Muscle layer of duodenum (tissue), 2 donors: ENCODE data around the gene GPR3.
A peak's percentile ranks its signal among the peaks of the same experiment; 100 is the strongest.
"Not testable (repeated sequence)": the region's sequence is repeated elsewhere in the genome, so short reads cannot be mapped to it uniquely, and the experiment has no call there.

Experiments
- H3K27ac ChIP-seq: one replicate; pipeline ENCODE4 v1.7.0; 2013; ENCODE audit warnings: mild to moderate bottlenecking, low read length
- H3K27me3 ChIP-seq: one replicate; pipeline ENCODE4 v1.7.0; 2013; ENCODE audit warnings: low read depth, mild to moderate bottlenecking, control low read depth, low read length
- H3K36me3 ChIP-seq, 2 donors: one replicate each; pipeline ENCODE4 v1.7.0; 2013; ENCODE audit warnings: low read length in 2 of 2, control low read depth in 1 of 2, mild to moderate bottlenecking in 1 of 2; ENCODE audit not compliant: insufficient read depth in 2 of 2, control insufficient read depth in 1 of 2
- H3K4me1 ChIP-seq, 2 donors: one replicate each; pipeline ENCODE4 v1.7.0; 2013; ENCODE audit warnings: low read length in 2 of 2, mild to moderate bottlenecking in 2 of 2, control low read depth in 1 of 2, moderate library complexity in 1 of 2; ENCODE audit not compliant: insufficient read depth in 2 of 2, control insufficient read depth in 1 of 2
- H3K4me3 ChIP-seq, 2 donors: one replicate each; pipeline ENCODE4 v1.7.0; 2013; ENCODE audit warnings: low read length in 2 of 2, low read depth in 1 of 2, mild to moderate bottlenecking in 1 of 2
- H3K9me3 ChIP-seq, 2 donors: one replicate each; pipeline ENCODE4 v1.7.0; 2013; ENCODE audit warnings: low read length in 2 of 2, control low read depth in 1 of 2, mild to moderate bottlenecking in 1 of 2; ENCODE audit not compliant: control insufficient read depth in 1 of 2
- donor health status: healthy.

The GPR3 gene

GRCh38 chr1:27418326-27419185 is 26.1 kb downstream of the GPR3 start:
- Histone ChIP-seq H3K27ac (peak overlapping the region; percentile 83), H3K9me3 (no peaks in the 10 kb centered on the region), H3K4me1 (peaks cover 13 to 39% of the 10 kb centered on the region in 2 donors), H3K4me3 (no peak overlapping the region), H3K36me3 (peaks cover 38% of the 10 kb centered on the region in 2 donors), H3K27me3 (no peaks in the 10 kb centered on the region)

- H3K4me1 ChIP-seq, result peaks cover 15 to 32% of the 10 kb centered on the region in 2 donors
- no peaks in the 10 kb centered on the region for H3K27me3 ChIP-seq
- peaks cover 0 to 4% of the 10 kb centered on the region in 2 donors for H3K36me3 ChIP-seq
- no peaks in the 10 kb centered on the region for H3K9me3 ChIP-seq
- no peak overlapping the region for H3K4me3 ChIP-seq
- no peak overlapping the region for H3K27ac ChIP-seq
These were observed 31.3 kb downstream of the GPR3 start for GRCh38 chr1:27423709-27424108.

GRCh38 chr1:27427329-27427728 is 34.9 kb downstream of the GPR3 start:
- no peak overlapping the region for H3K4me3 ChIP-seq
- H3K36me3 ChIP-seq, result peaks cover 0 to 4% of the 10 kb centered on the region in 2 donors
- H3K4me1 ChIP-seq, result peaks cover 19 to 51% of the 10 kb centered on the region in 2 donors
- H3K9me3 ChIP-seq, result no peaks in the 10 kb centered on the region
- peak overlapping the region; percentile 28 for H3K27ac ChIP-seq
- H3K27me3 ChIP-seq, result no peaks in the 10 kb centered on the region

GRCh38 chr1:27427816-27428315 is 35.4 kb downstream of the GPR3 start:
- Histone ChIP-seq H3K4me3 (peak overlapping the region in 1 of 2 donors; percentile 42), H3K36me3 (peaks cover 0 to 4% of the 10 kb centered on the region in 2 donors), H3K4me1 (peaks cover 19 to 54% of the 10 kb centered on the region in 2 donors), H3K27me3 (no peaks in the 10 kb centered on the region), H3K9me3 (no peaks in the 10 kb centered on the region), H3K27ac (peak overlapping the region; percentile 66)

- peaks cover 0 to 4% of the 10 kb centered on the region in 2 donors for H3K36me3 ChIP-seq
- H3K27me3 ChIP-seq, result no peaks in the 10 kb centered on the region
- no peaks in the 10 kb centered on the region for H3K9me3 ChIP-seq
- H3K4me1 ChIP-seq, result peaks cover 23 to 60% of the 10 kb centered on the region in 2 donors
- H3K27ac ChIP-seq, result peak overlapping the region; percentile 66
- H3K4me3 ChIP-seq, result peak overlapping the region in 1 of 2 donors; percentile 42
These were observed 36.0 kb downstream of the GPR3 start for GRCh38 chr1:27428316-27429028.

- peaks cover 29 to 66% of the 10 kb centered on the region in 2 donors for H3K4me1 ChIP-seq
- H3K27me3 ChIP-seq, result no peaks in the 10 kb centered on the region
- peak overlapping the region in 1 of 2 donors; percentile 42 for H3K4me3 ChIP-seq
- H3K9me3 ChIP-seq, result no peaks in the 10 kb centered on the region
- peaks cover 0 to 4% of the 10 kb centered on the region in 2 donors for H3K36me3 ChIP-seq
- peak overlapping the region; percentile 66 for H3K27ac ChIP-seq
These were observed 36.6 kb downstream of the GPR3 start for GRCh38 chr1:27429029-27429425.

GRCh38 chr1:27430903-27431600 is 38.6 kb downstream of the GPR3 start:
- no peaks in the 10 kb centered on the region for H3K9me3 ChIP-seq
- H3K27ac ChIP-seq, result peak overlapping the region; percentile 47
- H3K27me3 ChIP-seq, result no peaks in the 10 kb centered on the region
- peaks cover 43 to 84% of the 10 kb centered on the region in 2 donors for H3K4me1 ChIP-seq
- H3K36me3 ChIP-seq, result peaks cover 0 to 4% of the 10 kb centered on the region in 2 donors
- H3K4me3 ChIP-seq, result peak overlapping the region in 1 of 2 donors; percentile 0

GRCh38 chr1:27431601-27431940 is 39.1 kb downstream of the GPR3 start:
- Histone ChIP-seq H3K9me3 (no peaks in the 10 kb centered on the region), H3K27me3 (no peaks in the 10 kb centered on the region), H3K4me3 (peak overlapping the region in 1 of 2 donors; percentile 0), H3K4me1 (peaks cover 47 to 89% of the 10 kb centered on the region in 2 donors), H3K27ac (peak overlapping the region; percentile 47), H3K36me3 (peaks cover 0 to 4% of the 10 kb centered on the region in 2 donors)

- not testable (repeated sequence) for H3K9me3 ChIP-seq, H3K36me3 ChIP-seq, H3K27ac ChIP-seq, H3K27me3 ChIP-seq, H3K4me3 ChIP-seq
- peaks cover 56 to 88% of the 10 kb centered on the region in 2 donors for H3K4me1 ChIP-seq
These were observed 40.3 kb downstream of the GPR3 start for GRCh38 chr1:27432725-27433124.

GRCh38 chr1:27433706-27434105 is 41.3 kb downstream of the GPR3 start:
- Histone ChIP-seq H3K27me3 (no peaks in the 10 kb centered on the region), H3K4me3 (no peak overlapping the region), H3K9me3 (no peaks in the 10 kb centered on the region), H3K27ac (no peak overlapping the region), H3K4me1 (peaks cover 57 to 88% of the 10 kb centered on the region in 2 donors), H3K36me3 (no peaks in the 10 kb centered on the region)
